Measurements from ENCODE around the gene NRXN3.

- TF ChIP-seq CTCF (IDR thresholded peaks at IDR 0.05; ENCODE audit: low read length) (no peak), EZH2 (IDR thresholded peaks at IDR 0.05; ENCODE audit: borderline replicate concordance, low read length) (no peak)
Observed at GRCh38 chr14:78319406-78319805, 149.2 kb downstream of the NRXN3 start.

Data from OCI-LY1 (cell line).